ENCODE measurements around the gene EPHB2.

The EPHB2 gene

DNA sequence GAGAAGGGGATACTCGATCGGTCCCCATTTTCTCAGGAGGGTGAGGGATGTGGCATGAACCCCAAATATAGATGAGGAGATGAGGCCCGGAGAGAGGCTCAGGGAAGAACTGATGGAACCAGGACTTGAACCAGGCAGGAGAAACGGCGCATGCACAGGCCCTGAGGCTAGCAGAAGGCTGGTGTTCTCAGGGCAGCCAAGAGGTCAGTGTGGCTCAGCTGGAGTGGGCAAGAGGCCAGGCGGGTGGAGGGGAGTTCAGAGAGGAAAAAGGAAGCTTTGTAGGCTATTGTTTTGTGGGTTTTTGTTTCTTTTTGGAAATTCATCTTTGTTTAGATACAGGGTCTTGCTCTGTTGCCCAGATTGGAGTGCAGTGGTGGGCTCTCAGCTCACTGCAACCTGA, 140.0 kb downstream of the EPHB2 start:
- Histone ChIP-seq H3K36me3 (ENCODE audit: insufficient read depth, low read length) (no peaks in the 10 kb centered on the region), H3K27me3 (ENCODE audit: control insufficient read depth, insufficient read depth, low read length) (no peaks in the 10 kb centered on the region), H3K9me3 (replicated peaks; ENCODE audit: low read length) (peaks cover 7% of the 10 kb centered on the region), H3K9ac (ENCODE audit: low read depth, low read length) (no peak overlapping the region), H3K4me2 (ENCODE audit: low read length) (no peak overlapping the region), H3K4me3 (ENCODE audit: low read length) (no peak overlapping the region), H3K4me1 (ENCODE audit: control insufficient read depth, insufficient read depth, low read length) (no peaks in the 10 kb centered on the region)

DNA sequence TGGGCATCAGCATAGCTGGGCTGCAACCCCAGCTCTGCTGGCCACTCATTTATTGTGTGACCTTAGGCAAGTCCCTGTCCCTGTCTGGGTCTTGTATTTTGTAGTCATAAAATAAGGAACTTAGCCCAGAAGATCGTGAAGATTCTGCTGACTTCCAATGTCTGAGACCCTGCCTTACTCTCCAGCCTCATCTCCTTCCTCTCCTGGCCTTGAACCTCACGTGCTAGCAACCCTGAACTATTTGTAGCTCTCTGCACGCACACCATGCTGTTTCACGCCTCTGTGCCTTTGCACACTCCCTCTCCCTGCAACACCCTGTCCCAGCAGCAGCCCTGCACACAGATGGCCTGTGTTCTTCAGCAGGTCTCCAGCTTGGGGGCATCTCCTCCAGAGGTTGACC, 140.9 kb downstream of the EPHB2 start:
- Histone ChIP-seq H3K9ac (ENCODE audit: low read depth, low read length) (no peak overlapping the region), H3K27me3 (ENCODE audit: control insufficient read depth, insufficient read depth, low read length) (no peaks in the 10 kb centered on the region), H3K4me2 (ENCODE audit: low read length) (no peak overlapping the region), H3K4me1 (ENCODE audit: control insufficient read depth, insufficient read depth, low read length) (no peaks in the 10 kb centered on the region), H3K4me3 (ENCODE audit: low read length) (no peak overlapping the region), H3K36me3 (ENCODE audit: insufficient read depth, low read length) (no peaks in the 10 kb centered on the region), H3K9me3 (replicated peaks; ENCODE audit: low read length) (peaks cover 7% of the 10 kb centered on the region)

DNA sequence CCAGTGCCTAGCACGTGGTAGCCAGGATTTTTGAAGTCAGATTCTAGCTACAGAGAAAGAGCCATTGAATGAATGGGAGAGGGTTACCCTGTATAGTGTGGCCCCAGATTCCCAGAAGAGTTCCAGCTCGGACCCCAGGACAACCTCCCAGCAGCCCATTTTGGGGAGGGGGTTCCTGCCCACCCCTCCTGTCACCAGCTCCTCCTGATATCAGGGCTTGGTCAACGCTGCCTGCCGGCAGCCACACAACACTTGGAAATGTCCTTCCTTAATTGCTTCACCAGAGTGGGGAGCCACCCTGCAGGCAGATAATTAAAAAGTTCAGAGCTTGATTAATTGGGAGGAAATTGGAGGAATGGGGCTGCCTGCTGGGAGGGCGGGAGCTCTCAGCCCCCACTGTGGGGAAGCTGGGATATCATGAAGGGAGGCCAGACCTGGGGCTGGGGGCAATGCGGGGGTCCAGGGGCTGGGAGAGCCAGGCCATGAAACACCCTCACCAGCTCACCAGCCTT, 141.6 kb downstream of the EPHB2 start:
- Histone ChIP-seq H3K4me3 (ENCODE audit: low read length) (no peak overlapping the region), H3K9ac (ENCODE audit: low read depth, low read length) (no peak overlapping the region), H3K36me3 (ENCODE audit: insufficient read depth, low read length) (no peaks in the 10 kb centered on the region), H3K27me3 (ENCODE audit: control insufficient read depth, insufficient read depth, low read length) (no peaks in the 10 kb centered on the region), H3K9me3 (replicated peaks; ENCODE audit: low read length) (peaks cover 7% of the 10 kb centered on the region), H3K4me1 (ENCODE audit: control insufficient read depth, insufficient read depth, low read length) (no peaks in the 10 kb centered on the region), H3K4me2 (ENCODE audit: low read length) (no peak overlapping the region)

DNA sequence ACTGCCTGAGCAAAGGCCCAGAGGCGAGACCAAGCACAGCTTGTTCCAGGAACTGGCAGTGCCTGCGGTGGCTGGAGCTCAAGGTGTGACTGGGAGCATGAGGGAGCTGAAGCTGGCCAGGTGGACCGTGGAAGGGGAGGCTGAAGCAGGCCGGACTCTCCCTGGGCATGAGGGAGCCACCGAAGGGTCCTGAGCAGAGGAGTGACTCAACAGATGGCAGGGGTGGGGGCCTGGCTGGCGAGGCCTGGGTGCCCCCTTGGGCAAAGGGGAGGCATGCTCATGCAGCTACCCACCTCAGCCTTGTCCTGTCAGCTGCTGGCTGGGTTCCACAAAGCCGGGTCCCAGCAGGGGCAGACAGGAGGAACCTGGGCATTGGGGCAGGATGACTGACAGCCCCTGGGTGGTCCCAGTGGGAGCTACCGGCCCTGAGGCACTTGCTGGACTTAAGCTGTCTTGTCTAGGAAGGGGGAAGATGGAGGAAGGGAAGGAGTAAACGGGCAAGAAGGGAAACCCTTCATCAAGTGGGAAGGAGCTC, 143.1 kb downstream of the EPHB2 start:
- H3K36me3 ChIP-seq (ENCODE audit: insufficient read depth, low read length): no peaks in the 10 kb centered on the region
- no peak overlapping the region for H3K4me2 ChIP-seq (ENCODE audit: low read length)
- no peaks in the 10 kb centered on the region for H3K9me3 ChIP-seq (replicated peaks; ENCODE audit: low read length)
- H3K27me3 ChIP-seq (ENCODE audit: control insufficient read depth, insufficient read depth, low read length): no peaks in the 10 kb centered on the region
- no peaks in the 10 kb centered on the region for H3K4me1 ChIP-seq (ENCODE audit: control insufficient read depth, insufficient read depth, low read length)
- no peak overlapping the region for H3K9ac ChIP-seq (ENCODE audit: low read depth, low read length)
- H3K4me3 ChIP-seq (ENCODE audit: low read length): no peak overlapping the region

DNA sequence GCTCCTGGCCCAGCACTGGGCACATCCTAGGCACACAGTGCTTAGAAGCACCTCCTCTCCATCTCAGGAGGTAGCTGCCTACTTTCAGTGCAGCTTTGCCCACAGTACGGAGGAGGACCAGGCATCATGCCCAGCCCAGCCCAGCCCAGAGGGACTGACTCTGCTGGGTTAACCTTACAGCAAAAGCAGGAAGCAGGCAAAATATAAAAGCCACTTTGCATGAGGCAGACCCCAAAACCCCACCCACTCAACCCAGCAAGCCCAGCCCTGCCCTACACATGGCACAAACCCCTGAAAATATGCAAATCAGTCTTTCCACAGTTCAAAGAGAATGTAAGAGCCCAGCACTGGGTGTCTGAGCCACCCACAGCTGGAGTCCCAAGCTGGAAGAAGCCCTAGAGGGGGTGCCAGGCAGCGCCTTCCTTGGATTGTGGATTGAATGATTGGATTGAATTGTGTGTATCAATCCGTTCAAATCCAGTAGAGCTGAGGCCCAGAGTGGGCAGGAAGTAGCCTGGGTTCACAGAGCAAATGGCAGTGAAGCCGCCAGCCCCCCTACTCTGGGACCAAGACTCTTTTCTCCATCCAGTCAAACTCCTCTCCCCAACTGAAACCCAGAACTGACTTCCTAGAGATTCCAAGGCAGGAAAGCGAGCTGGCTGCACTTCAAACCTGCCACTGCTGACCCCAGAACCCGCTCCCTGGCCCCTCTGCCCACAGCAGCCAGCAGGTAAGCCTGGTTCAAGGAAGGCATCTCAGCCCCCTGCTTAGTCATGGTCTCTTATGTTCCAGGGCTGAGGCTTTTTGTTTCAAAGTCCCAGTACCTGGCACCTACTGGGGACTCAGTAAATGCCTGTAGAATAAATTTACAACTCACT, 144.3 kb downstream of the EPHB2 start:
- Histone ChIP-seq H3K4me3 (ENCODE audit: low read length) (no peak overlapping the region), H3K9me3 (replicated peaks; ENCODE audit: low read length) (no peaks in the 10 kb centered on the region), H3K36me3 (ENCODE audit: insufficient read depth, low read length) (no peaks in the 10 kb centered on the region), H3K4me1 (ENCODE audit: control insufficient read depth, insufficient read depth, low read length) (no peaks in the 10 kb centered on the region), H3K27me3 (ENCODE audit: control insufficient read depth, insufficient read depth, low read length) (no peaks in the 10 kb centered on the region), H3K4me2 (ENCODE audit: low read length) (no peak overlapping the region), H3K9ac (ENCODE audit: low read depth, low read length) (no peak overlapping the region)

DNA sequence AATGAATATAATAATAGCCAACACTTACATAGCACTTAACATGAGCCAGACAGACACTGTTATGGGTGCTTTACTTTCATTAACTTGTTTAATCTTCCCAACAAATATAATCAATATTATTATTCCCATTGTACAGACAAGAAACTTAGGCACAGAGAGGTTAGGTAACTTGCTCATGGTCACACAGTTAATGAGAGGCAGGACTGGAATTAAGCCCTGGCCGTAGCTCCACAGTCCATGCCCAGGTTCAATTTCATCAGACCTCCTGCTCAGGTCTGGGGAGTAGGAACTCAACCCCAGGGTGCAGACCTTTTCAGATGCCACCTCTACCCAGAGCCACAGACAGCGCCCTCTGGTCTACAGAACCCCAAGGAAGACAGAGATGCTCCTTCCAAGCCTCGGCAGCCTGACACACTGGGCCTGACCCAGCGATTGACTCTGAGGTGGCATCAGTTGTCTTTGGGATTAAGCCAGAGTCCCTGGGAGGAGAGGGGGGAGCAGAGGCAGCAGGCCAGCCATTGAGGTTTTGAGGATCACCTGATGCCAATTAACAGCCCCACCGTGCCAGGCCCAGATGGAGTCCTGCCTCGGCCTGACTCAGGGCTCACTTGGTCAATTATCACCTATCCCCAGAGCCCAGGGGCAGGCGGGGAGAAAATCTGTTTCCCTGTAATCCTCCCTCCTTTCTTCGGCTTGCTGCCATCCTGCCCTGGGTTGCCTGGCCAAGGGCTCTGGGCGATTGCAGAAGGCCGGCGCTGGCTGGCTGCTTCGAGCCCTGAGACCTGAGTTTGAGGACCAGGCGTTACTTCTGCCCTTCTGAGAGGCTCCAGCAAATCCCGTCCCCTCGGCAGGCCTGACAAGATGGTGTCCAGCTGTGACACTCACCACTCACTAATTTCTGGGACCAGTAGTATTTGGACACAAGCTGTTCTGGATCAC, 145.3 kb downstream of the EPHB2 start:
- Histone ChIP-seq H3K9ac (ENCODE audit: low read depth, low read length) (no peak overlapping the region), H3K4me3 (ENCODE audit: low read length) (no peak overlapping the region), H3K4me2 (ENCODE audit: low read length) (no peak overlapping the region), H3K36me3 (ENCODE audit: insufficient read depth, low read length) (no peaks in the 10 kb centered on the region), H3K9me3 (replicated peaks; ENCODE audit: low read length) (no peaks in the 10 kb centered on the region), H3K4me1 (ENCODE audit: control insufficient read depth, insufficient read depth, low read length) (no peaks in the 10 kb centered on the region), H3K27me3 (ENCODE audit: control insufficient read depth, insufficient read depth, low read length) (no peaks in the 10 kb centered on the region)

DNA sequence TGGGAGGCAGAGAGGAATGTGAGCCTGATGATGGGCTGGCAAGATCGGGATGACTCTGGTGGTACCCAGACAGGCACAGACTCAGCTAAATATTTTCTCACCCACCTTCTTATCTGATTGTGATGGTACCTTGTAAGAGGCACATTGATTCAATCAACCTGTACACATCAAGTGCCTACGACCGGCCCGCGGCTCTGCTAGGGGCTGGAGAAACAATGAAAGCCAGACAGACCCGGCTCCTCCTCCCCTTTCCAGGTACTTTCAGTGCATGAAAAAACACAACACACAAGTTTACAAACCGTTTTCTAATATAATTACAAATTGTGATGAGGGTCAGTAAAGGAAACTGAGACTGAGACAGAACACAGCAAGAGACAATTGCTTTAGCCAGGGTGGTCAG, 147.0 kb downstream of the EPHB2 start:
- H3K9me3 ChIP-seq (replicated peaks; ENCODE audit: low read length): no peaks in the 10 kb centered on the region
- no peak overlapping the region for H3K4me2 ChIP-seq (ENCODE audit: low read length)
- no peaks in the 10 kb centered on the region for H3K27me3 ChIP-seq (ENCODE audit: control insufficient read depth, insufficient read depth, low read length)
- H3K4me1 ChIP-seq (ENCODE audit: control insufficient read depth, insufficient read depth, low read length): peaks cover 10% of the 10 kb centered on the region
- H3K36me3 ChIP-seq (ENCODE audit: insufficient read depth, low read length): no peaks in the 10 kb centered on the region
- no peak overlapping the region for H3K4me3 ChIP-seq (ENCODE audit: low read length)
- no peak overlapping the region for H3K9ac ChIP-seq (ENCODE audit: low read depth, low read length)

DNA sequence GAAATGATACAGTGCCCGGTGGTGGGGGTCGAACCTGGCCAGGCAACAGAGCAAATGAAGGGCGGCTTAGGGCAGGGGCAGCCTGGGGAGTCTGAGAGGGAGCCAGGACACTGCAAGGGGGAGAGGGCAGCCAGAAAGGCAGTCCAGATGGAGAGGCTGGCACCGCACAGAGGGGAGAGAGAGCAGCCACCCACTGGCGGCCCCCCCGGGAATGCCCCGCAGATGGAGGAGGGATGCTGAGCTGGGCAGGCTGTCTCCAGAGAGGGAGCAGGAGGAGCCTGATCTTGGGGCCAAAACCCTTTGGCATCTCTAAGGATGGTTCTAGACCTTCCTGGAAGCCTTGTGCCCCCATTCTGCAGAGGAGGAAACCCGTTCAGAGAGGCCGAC, 149.8 kb downstream of the EPHB2 start:
- no peak overlapping the region for H3K4me2 ChIP-seq (ENCODE audit: low read length)
- H3K4me3 ChIP-seq (ENCODE audit: low read length): no peak overlapping the region
- H3K4me1 ChIP-seq (ENCODE audit: control insufficient read depth, insufficient read depth, low read length): peaks cover 10% of the 10 kb centered on the region
- H3K27me3 ChIP-seq (ENCODE audit: control insufficient read depth, insufficient read depth, low read length): no peaks in the 10 kb centered on the region
- H3K9me3 ChIP-seq (replicated peaks; ENCODE audit: low read length): no peaks in the 10 kb centered on the region
- H3K9ac ChIP-seq (ENCODE audit: low read depth, low read length): no peak overlapping the region
- H3K36me3 ChIP-seq (ENCODE audit: insufficient read depth, low read length): no peaks in the 10 kb centered on the region

DNA sequence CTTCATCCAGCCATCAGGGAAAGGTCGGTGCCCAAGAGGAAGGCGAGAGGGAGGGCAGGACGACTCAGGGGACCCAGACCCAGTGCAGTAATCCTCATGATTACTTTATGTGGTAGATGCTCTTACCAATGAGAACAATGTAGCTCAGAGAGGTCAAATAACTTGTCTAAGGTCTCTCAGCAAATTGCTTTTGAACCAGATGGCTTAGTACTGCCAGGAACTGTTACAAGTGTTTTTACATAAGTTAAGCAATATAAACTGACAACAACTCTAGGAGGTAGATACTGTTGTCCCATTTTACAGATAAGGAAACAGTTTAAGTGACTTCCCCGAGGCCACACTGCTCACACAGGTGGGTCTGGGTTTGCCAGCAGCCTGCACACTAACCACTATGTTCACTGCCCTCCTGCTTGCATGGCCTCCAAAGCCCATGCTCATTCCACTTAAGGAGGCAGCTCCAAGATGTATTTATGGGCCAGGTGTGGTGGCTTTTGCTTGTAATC, 150.3 kb downstream of the EPHB2 start:
- H3K4me2 ChIP-seq (ENCODE audit: low read length): no peak overlapping the region
- no peaks in the 10 kb centered on the region for H3K9me3 ChIP-seq (replicated peaks; ENCODE audit: low read length)
- no peak overlapping the region for H3K4me3 ChIP-seq (ENCODE audit: low read length)
- no peaks in the 10 kb centered on the region for H3K27me3 ChIP-seq (ENCODE audit: control insufficient read depth, insufficient read depth, low read length)
- H3K36me3 ChIP-seq (ENCODE audit: insufficient read depth, low read length): no peaks in the 10 kb centered on the region
- H3K9ac ChIP-seq (ENCODE audit: low read depth, low read length): no peak overlapping the region
- H3K4me1 ChIP-seq (ENCODE audit: control insufficient read depth, insufficient read depth, low read length): peaks cover 10% of the 10 kb centered on the region

DNA sequence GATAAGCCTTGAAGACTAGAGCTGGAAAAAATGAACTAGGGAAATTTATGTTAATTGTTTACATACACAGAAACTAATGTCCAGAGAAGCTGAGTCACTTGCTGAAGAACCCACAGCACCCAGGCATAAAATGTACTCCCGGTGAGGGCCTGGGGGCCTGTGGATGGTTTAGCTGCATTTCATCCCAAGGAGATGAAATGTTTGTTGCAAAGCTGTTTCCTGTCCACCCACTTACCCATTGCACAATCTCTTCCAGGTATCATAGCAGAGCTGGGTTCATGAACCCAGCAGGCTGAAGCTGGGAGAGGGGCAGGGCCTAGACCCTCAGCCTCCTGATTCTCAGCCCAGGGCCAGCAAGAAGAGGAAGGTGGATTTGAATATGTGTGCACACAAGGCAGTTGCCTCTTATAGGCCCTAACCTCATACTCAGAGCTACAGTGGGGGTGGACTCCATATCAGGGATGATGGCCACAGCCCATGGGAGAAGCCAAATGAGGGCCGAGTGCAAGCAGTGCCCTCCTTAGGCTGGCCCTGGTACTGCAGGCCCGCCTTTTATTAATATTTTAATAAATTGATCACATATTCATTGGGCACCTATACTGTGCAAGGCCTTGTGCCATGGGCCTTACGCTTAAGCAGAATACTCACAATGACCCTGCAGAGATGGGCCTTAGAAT, 151.3 kb downstream of the EPHB2 start:
- H3K9me3 ChIP-seq (replicated peaks; ENCODE audit: low read length): no peaks in the 10 kb centered on the region
- no peaks in the 10 kb centered on the region for H3K36me3 ChIP-seq (ENCODE audit: insufficient read depth, low read length)
- H3K9ac ChIP-seq (ENCODE audit: low read depth, low read length): no peak overlapping the region
- H3K4me3 ChIP-seq (ENCODE audit: low read length): no peak overlapping the region
- H3K4me2 ChIP-seq (ENCODE audit: low read length): no peak overlapping the region
- H3K27me3 ChIP-seq (ENCODE audit: control insufficient read depth, insufficient read depth, low read length): no peaks in the 10 kb centered on the region
- peaks cover 10% of the 10 kb centered on the region for H3K4me1 ChIP-seq (ENCODE audit: control insufficient read depth, insufficient read depth, low read length)

DNA sequence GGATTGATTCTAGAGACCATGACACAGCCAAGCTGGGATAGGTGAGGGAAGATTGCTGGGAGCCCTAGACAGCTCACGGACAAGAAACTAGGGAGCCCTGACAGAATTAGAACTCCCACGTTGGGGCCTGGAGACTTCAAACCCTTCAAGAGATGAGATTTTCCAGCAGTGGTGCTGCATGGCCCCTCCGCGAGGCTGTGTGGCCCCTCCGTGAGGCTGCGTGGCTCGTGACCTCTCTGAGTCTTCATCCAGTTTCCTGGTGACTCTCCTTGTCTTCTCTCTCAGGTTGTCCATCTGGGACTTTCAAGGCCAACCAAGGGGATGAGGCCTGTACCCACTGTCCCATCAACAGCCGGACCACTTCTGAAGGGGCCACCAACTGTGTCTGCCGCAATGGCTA, 152.1 kb downstream of the EPHB2 start:
- no peaks in the 10 kb centered on the region for H3K27me3 ChIP-seq (ENCODE audit: control insufficient read depth, insufficient read depth, low read length)
- H3K4me1 ChIP-seq (ENCODE audit: control insufficient read depth, insufficient read depth, low read length): peaks cover 10% of the 10 kb centered on the region
- no peak overlapping the region for H3K4me2 ChIP-seq (ENCODE audit: low read length)
- H3K9ac ChIP-seq (ENCODE audit: low read depth, low read length): no peak overlapping the region
- H3K9me3 ChIP-seq (replicated peaks; ENCODE audit: low read length): no peaks in the 10 kb centered on the region
- H3K4me3 ChIP-seq (ENCODE audit: low read length): no peak overlapping the region
- H3K36me3 ChIP-seq (ENCODE audit: insufficient read depth, low read length): no peaks in the 10 kb centered on the region
